CMK (cell line): Measurements from ENCODE around the gene LRWD1.

Experiments
- DNase-seq: peaks from one replicate; pipeline ENCODE4 v3.0.0-alpha.2; 2010; ENCODE audit warnings: low read depth

The LRWD1 gene

DNA sequence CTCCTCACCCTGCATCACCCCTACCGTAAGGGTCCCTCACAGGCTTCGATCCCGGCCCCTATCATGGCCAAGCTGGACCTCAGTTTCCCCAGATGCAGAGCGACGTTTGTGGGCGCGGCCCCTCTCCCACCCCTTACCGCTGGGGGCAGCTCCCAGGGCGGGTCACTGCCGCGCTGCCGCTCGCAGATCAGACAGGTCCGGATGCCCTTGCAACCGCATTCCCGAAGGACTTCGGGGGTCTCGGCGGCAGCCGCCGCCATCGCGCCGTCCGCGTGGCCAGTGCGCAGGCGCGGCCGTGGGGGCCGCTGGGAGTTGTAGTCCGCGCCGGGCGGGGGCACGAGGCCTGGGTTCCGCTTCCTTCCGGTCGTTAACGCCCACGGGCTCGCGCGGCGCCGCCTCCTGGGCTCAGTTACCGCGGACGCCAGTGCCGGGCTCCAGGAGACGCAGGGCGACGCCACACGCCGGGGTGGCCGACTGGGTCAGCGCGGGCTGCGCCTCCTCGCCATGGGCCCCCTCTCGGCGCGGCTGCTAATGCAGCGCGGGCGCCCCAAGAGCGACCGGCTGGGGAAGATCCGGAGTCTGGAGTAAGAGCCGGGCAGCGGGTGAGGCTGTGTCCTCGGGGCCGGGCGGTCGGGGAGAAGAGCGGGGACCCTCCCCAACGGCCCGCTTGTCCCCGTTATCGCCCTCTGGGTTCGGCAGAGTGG is at the start of gene LRWD1, which contains the start of gene ALKBH4:
LRWD1 (plus strand) TSS at position 408 of the 704 bp plus-strand sequence; CDS start at position 505, 97 bp downstream.
ALKBH4 (minus strand) TSS at position 287 of the 704 bp plus-strand sequence; CDS start at position 260, 27 bp downstream.
- DNase-seq, result peak; percentile 90

DNA sequence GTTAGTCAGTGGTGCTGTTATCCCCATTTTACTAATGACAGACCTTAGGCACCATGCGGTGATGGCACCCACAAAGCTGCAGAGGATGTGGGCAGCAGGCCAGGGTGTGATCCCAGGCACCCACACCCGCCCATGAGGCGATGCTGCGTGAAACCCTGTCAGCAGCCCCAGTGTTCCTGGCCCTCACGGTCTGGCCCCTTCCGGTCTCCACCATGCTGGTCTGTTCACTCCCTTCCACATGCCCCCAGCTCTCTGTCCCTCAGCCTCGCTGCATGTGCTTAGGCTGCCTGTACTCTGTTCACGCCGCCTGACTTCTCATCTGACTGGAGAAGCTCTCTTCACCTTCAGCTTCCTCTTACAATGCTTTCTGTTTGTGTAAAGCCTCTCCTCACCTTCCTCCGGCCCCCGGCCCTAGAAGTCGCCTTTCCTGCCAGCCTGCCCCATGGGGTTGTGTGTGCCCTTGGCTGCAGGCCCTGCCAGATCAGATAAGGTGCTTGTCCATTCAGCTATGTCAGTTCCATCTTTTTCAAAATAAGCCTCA is 49.0 kb upstream of the LRWD1 start:
- DNase-seq, result no peak

DNA sequence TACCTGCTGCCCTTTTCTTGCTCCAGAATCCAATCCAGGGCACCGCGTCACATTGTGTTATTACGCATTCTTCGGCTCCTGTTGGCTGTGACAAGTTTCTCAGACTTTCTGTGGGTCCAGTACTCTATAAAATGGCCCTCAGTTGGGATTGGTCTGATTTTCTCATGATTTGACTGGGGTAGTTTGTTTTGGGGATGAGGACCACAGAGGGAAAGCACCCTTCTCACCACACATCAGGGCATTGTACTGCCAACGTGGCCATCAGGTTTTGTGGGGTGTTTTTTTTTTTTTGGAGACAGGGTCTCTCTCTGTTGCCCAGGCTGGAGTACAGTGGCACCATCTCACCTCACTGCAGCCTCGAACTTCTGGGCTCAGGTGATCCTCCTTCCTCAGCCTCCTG is 48.4 kb upstream of the LRWD1 start:
- DNase-seq, result no peak

DNA sequence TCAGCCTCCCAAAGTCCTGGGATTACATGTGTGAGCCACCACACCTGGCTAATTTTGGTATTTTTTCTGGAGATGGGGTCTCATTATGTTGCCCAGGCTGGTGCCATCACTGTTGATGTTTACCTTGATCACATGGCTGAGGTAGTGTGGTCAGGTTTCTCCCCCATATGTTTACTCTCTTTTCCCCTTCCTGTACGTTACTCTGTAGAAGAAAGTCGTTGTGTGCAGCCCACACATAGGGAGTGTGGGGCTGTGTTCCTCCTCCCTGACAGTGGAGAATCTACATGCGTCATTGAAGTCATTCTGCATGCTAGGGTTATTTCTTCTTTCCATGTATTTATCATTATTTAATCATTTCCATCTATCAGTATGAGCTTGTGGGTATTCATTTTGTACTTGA is 47.7 kb upstream of the LRWD1 start:
- no peak for DNase-seq

DNA sequence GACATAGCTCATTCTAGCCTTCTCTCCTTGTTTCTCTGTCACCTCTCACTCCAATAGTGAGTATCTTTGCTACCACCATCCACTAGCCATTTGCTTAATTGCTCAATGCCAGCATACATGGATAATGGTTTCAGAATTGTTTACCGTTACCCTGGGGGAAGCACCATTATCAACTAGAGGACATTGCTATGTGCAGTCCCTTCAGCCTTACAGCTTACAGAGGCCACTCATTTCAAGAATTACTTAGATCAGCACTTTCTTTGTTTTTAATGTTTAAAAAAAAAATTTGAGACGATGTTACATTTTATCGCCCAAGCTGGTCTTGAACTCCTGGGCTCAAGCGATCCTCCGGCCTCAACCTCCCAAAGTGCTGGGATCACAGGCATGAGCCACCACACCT is 46.2 kb upstream of the LRWD1 start:
- no peak for DNase-seq

DNA sequence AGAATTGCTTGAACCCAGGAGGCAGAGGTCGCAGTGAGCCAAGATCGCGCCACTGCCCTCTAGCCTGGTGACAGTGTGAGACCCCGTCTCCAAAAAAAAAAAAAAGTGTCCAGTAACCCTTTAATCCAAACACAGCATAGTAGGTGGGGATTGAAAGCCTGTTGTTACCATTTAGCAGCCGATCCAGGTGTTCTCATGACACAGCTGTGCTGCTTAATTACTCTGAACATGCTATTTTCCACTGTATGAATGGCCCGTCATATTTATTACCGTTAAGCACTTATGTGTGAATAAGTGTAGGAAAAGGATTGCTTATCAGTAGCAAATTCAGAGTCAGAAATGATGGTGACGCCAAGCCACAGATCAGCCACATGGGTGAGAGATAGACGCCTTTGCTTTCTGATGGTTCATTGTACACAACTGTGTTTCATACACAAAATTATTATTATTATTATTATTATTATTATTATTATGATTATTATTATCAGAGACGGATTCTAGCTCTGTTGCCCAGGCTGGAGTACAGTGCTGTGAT is 43.0 kb upstream of the LRWD1 start:
- DNase-seq, result no peak

DNA sequence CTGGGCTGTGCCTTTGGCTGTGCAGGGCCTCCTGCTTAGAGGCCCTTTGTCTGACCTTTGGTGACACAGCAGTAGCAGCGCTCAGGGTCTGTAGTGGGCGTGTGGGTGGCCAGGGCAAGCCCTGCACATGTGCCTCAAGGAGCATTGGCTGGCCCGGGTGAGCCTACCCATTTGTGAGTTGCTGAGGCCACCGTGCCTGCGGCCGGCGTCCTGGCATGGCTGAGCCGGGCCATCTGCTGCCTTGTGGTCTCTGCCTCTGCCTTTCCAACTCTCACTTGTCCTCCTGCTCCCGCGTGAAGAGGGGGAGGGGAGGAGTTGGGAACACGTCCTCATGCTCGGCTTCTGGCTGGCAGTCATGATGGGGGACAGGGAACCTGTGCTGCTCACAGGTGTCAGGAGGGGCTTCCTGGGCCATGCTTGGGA is 40.6 kb upstream of the LRWD1 start:
- no peak for DNase-seq

DNA sequence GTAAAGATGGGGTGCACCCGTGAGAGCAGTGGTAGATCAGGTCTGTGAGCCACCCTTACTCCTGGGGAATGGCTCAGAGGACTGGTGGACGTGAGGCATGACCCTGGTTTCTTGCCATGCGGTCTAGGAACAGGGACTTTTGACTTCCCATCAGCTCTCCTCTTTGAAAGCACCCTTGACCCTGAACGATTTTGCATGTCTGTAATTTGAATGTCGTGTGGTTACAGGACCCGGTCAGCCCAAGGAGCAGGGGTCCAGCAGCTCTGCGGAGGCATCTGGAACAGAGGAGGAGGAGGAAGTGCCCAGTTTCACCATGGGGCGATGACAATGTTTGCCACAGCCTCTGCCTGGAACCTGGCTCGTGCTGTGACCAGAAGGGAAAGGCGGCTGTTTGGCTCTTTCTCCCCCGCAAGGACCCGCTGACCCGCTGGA is 40.0 kb upstream of the LRWD1 start:
- DNase-seq, result no peak

DNA sequence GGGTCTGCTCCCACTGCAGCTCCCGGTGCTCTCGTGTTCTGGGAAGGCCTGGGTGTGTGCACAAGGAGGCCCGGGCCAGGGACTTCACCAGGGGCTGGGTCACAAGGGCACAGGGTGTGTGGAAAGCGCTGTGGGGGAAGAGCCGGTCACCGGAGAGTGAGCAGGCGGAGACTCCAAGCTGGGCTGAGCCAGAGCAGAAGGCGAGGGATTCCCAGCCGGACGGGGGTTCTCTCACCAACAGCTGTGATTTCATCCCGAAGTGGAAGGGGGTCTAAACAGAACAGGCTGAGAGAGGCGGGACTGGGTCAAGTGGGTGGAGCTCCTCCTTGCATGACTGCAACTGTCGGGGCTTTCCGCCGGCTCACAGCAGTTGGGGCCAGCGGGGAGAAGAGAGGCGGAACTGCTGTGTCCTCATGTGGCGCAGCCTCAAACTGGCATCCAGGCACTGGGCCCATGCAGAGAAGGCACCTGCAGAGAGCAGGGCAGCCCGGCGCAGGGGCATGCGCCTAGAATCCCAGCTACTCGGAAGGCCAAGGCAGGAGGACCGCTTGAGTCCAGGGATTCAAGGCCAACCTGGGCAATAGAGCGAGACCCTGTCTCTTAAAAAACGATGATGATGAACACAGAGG is 39.0 kb upstream of the LRWD1 start:
- DNase-seq, result no peak

DNA sequence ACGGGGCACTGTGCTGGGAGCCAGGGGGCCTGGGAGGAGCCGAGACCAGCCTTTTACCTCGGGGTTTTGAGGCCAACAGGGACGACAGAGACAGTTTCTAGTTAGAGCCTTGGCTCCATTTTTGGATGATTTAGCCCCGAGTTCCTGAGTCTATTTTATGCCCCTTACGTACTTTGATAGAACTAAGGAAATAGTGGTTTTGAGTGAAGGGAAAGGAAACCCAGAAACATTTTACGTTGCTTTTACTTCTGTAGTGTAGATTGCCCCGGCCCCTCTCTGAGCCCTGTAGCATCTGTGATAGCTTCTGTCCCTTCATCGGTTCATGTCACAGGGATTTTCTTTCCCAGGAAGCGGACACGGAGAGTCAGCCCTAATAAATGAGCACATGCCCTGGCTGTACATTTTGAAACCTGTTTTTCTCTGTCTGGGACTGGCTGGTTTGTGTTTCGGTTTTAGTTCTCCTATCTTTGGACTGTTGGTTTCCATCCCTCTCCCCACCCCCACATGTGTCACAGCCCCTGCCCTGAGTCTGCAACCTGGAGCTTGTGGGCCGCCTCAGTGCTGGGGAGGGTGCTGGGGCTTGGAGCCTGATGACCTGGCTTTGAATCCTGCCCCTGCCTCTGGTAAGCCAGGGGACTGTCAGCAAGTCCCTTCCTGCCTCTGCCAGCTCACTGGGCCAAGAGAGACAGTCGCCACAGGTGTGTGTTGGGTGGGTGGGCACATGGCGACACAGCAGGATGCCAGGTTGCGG is 38.3 kb upstream of the LRWD1 start:
- DNase-seq, result no peak

DNA sequence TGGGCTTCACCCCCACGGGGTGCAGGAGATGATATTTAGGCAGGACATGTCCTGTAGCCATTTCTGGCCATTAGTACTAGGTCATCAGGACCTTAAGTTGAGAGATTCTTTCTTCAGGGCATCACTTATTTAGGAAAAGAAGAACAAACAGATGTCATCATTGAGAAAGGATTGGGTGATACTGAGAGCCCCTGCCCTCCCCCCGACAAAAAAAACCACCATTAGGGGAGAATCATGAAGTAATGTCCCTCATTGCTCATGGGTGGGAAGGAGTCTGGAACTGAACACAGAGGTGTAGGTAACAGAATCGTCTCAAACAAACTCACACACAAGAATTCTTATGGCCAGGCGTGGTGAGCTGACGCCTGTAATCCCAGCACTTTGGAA is 37.8 kb upstream of the LRWD1 start:
- DNase-seq, result no peak

DNA sequence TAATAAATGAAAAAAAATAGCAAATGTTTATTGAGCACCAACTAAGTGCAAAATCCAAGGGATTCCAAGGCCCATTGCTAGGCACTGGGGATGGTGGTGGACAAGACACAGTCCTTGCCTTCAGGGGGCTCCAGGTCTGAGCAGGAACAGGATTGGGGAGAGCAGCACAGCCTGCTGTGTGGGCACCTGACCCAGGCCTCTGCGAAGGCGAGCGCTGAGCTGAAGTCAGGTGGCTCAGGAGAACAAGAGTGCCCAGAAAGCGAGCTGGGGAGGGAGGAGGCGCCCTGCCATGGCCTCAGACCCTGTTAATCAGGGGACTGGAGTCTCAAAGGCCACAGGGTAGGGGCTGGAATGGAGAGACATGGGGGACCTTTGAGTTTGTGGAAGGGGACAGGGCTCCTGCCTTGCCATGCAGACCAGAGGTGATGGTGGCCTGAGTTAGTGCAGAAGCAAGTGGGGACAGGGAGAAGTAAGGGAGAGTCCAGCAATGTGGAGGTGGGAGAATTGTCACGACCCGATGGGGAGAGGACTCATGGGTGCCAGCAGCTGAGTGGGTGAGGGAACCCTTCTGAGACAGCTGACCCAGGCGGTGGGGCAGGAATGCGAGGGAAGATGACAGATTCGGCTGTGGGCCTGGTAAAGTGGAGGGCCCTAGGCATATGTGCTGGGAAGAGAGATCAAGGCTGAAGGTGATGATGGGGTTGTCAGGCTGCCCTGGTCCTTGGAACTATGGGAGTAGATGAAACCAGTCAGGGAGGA is 35.5 kb upstream of the LRWD1 start:
- no peak for DNase-seq

DNA sequence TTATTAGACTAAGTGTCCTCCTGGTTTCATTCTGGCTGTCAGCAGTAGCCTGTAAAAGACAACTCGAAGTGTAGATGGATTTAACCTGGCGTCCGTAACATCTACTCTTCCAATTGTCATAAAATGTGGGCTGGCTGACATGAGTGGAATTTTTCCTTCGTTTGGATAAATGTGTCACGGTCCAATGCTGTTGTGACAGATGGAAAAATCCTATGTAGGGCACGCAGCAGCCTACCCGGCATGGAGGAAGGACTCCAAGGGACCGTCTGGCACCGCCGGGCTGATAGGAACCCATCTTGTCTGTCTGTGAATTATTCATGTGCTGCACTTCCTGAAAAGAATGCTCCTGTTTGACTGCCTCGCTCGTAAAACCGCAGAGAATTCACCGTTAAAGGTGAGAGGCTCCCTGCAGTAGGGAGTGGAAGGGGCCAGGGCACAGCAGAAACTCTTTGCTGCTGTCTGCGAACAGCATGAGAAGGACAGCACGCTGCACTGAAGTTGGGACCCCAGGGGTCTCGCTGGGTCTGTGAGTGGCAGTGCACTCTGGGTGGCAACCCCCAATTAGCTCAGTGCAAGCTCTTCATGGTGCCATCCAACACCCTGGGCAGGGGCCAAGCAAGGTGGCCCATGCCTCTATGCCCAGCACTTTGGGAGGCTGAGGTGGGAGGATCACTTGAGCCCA is 33.0 kb upstream of the LRWD1 start:
- no peak for DNase-seq

DNA sequence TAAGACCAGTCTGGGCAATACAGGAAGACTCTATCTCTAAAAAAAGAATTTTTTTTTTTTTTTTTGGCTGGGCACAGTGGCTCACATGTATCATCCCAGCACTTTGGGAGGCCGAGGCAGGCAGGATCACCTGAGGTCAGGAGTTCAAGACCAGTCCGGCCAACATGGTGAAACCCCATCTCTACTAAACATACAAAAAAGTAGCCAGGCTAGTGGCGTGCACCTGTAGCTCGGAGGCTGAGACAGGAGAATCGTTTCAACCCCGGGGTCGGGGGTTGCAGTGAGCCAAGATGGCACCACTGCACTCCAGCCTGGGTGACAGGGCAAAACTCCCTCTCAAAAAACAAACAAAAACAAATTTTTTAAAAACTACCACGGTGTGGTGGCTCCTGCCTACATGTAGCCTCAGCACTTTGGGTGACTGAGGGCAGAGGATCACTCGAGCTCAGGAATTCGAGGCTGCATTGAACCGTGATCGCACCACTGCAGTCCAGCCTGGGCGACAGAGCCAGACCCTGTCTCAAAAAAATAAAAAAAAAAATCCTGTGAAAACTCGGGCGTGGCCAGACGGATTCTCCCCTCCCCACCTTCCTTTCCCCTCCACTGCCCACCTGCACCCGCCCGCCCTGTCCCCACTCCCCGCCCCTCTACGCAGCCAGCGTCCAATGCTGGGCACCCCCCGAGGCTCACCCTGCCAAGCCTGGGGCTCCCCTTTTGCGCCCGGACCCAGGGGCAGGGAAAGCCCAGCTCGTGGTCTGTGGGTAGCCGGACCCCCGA is 32.2 kb upstream of the LRWD1 start:
- no peak for DNase-seq

DNA sequence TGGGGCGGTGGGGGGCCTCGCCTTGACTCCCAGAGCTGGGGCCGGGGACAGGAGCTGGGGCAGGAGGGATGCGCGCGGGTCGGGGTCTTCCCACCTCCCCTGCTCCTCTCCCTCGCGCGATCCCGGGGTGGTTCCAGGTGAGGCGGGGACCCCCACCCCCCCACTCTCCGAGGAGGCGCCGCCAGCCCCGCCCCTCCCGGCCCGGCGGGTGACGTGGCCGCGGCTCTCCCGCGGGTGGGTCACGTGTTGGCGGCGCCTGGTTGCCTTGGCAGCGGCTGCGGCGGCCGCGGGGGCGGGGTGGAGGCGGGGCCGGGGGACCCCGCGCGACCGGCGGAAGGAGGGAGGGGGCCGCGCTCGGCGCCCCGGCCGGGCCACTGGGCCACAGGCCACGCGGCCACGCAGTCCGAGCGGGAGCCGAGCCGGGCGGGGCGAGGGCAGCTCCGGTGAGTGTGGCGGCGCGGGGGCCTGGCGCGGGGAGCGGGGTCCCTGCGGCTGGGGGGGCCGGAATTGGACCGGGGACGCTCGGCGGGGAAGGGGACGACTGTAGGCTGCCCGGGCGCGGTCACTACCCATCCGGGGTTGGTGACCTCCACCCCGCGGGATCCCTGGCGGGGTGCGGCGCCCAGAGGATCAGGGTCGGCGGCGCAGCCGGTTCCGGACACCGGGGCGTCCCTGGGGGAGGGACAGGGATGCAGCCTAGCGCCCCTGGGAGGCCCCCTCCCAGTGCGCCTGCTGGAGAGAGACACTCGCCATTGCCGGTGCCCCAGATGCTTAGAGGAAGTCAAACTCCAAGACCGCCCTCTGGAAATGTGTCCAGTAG is 31.4 kb upstream of the LRWD1 start, which contains the start of gene ORAI2:
ORAI2 (plus strand) TSS at position 357 of the 820 bp plus-strand sequence. CDS start 5,382 bp downstream, outside the sequence.
- DNase-seq, result peak; percentile 56

DNA sequence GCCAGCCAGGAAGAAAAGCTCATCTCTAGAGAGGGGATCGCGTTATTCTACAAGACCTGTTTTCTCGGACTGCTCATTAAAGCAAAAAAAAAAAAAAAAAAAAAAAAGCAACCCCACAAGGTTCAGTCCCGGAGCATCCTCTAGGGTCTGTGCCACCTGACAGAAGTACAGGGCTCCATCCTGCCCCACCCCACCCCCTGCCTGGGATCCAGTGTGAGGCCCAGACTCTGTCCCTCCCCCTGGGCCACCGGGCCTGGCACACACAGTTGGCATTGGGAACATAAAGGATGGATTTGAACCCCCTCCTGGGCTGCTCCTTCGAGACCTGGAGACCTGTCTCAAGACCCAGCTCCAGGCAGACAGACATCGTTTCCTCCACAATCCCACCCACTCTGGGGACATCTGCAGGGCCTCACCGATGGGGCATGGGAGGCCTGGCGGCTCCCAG is 30.7 kb upstream of the LRWD1 start:
- no peak for DNase-seq

DNA sequence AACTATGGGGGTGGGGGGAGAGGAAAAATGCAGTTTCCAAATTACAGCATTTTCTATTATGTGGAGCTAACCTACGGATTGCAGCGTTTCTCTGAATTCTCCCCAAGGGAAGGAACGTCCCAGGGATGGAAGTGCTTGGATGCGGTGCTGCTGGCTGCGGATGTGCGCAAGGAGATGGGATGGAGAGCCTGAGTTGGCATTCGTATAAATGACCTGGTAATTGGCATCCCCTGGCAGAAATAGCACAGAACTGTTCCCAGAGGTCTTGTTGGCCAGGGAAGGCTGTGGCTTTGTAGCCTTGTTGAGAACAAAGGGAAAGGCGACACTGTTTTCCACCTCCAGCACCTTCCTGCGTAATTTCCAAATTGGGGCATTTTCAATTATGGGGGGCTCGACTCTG is 28.7 kb upstream of the LRWD1 start:
- DNase-seq, result no peak

DNA sequence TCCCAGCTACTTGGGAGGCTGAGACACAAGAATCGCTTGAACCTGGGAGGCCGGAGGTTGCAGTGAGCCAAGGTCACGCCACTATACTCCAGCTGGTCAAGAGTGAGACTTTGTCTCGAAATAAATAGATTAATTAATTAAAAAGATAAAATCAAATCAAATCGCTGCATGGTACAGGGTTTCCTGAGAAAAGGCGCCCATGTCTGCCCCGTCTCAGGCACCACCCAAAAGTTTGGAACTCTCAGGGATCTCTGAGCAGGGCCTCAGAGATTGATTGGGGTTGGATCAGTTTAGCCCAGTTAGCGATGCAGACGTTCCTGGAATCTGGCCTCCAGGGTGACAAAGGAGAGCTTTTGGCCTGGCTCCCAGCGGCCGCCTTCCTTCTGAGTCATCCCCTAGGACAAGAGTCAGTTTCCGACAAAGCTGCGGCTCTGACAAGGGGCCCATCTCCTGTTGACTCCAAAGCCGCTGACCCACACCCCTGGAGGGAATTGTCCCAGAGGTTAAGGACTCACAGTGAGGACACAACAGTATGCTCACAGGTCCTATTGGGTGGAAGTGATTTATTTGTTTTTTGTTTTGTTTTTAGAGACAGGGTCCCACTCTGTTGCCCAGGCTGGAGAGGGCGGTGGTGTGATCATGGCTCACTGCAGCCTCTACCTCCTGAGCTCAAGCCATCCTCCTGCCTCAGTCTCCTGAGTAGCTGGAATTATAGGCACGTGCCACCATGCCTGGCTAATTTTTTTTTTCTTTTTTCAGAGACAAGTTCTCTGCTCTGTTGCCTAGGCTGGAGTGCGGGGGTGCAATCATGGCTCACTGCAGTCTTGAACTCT is 24.6 kb upstream of the LRWD1 start:
- no peak for DNase-seq
